PC-3 (cell line): ENCODE data around the gene RAB33A. TPM values are rescaled to one million over a fixed set of nuclear protein-coding genes. Genes with fewer than 3 reads are reported as not detected.

Experiments
- ATAC-seq: fragments of 200-7000 bp; cut with Tn5 transposase; 2 replicates; pipeline ENCODE4 v1.9.1; 2020; ENCODE audit warnings: mild to moderate bottlenecking, moderate library complexity
- BruUV-seq: library from RNA; stranded (reverse); fragments of 400-500 nt; replicated peaks from 2 replicates; lab custom pipeline; 2021; lab: Mats Ljungman, UMichigan
- CTCF ChIA-PET: fragments of 300-600 bp; sonication (Branson Sonifier 250); formaldehyde crosslinking; loops from one replicate; lab custom pipeline; 2022; ENCODE audit warnings: antibody characterized with exemption; lab: Charles Lee
- POLR2A ChIA-PET: fragments of 300-600 bp; sonication (Branson Sonifier 250); formaldehyde crosslinking; loops from one replicate; lab custom pipeline; 2022; ENCODE audit warnings: antibody characterized with exemption; ENCODE audit not compliant: unreplicated experiment; lab: Charles Lee
- DNase-seq: peaks from one replicate; pipeline ENCODE4 v3.0.0-alpha.2; 2015
- H2AFZ ChIP-seq: fragments of 300-600 bp; sonication (generic); 2 replicates; pipeline ENCODE4 v1.6.0; 2016; ENCODE audit warnings: antibody characterized with exemption, low read length
- H3F3A ChIP-seq: fragments of 300-600 bp; sonication (generic); one replicate; pipeline ENCODE4 v1.6.0; 2017; ENCODE audit warnings: antibody characterized with exemption, low read length, control low read depth, mild to moderate bottlenecking; ENCODE audit not compliant: unreplicated experiment
- H3K27ac ChIP-seq: fragments of 300-600 bp; sonication (generic); 2 replicates; pipeline ENCODE4 v1.5.1; 2016; ENCODE audit warnings: mild to moderate bottlenecking, low read length
- H3K27me3 ChIP-seq: fragments of 300-600 bp; sonication (generic); 2 replicates; pipeline ENCODE4 v1.6.1; 2016; ENCODE audit warnings: low read length, mixed read lengths
- H3K36me3 ChIP-seq: fragments of 300-600 bp; sonication (generic); 2 replicates; pipeline ENCODE4 v1.6.1; 2016; ENCODE audit warnings: low read depth, mixed run types, low read length, mixed read lengths
- H3K4me1 ChIP-seq: fragments of 300-600 bp; sonication (generic); 2 replicates; pipeline ENCODE4 v1.5.1; 2016; ENCODE audit warnings: low read length; ENCODE audit not compliant: insufficient read depth
- H3K4me2 ChIP-seq: fragments of 300-600 bp; sonication (generic); 2 replicates; pipeline ENCODE4 v1.6.0; 2016; ENCODE audit warnings: low read length
- H3K4me3 ChIP-seq: fragments of 300-600 bp; sonication (generic); 2 replicates; pipeline ENCODE4 v1.5.1; 2016; ENCODE audit warnings: mild to moderate bottlenecking, low read length, mixed read lengths
- H3K79me2 ChIP-seq: fragments of 300-600 bp; sonication (generic); 2 replicates; pipeline ENCODE4 v1.6.1; 2017; ENCODE audit warnings: low read length, mixed read lengths
- H3K9ac ChIP-seq: fragments of 300-600 bp; sonication (generic); 2 replicates; pipeline ENCODE4 v1.6.0; 2016; ENCODE audit warnings: mild to moderate bottlenecking, low read length
- H3K9me2 ChIP-seq: fragments of 300-600 bp; sonication (generic); replicated peaks from 2 replicates; pipeline ENCODE4 v1.6.1; 2016; ENCODE audit warnings: mixed run types, low read length, mixed read lengths
- H3K9me3 ChIP-seq: fragments of 300-600 bp; sonication (generic); 2 replicates; pipeline ENCODE4 v1.6.1; 2016; ENCODE audit warnings: low read length, mixed read lengths
- H4K20me1 ChIP-seq: fragments of 300-600 bp; sonication (generic); 2 replicates; pipeline ENCODE4 v1.6.1; 2016; ENCODE audit warnings: low read length, mixed read lengths
- EZH2 ChIP-seq: fragments of 300-600 bp; sonication (generic); IDR thresholded peaks from one replicate; pipeline ENCODE4 v1.6.1; 2017; ENCODE audit warnings: antibody characterized with exemption, mild to moderate bottlenecking, low read length; ENCODE audit not compliant: unreplicated experiment
- EZH2phosphoT487 ChIP-seq: fragments of 300-600 bp; sonication (generic); IDR thresholded peaks from 2 replicates; pipeline ENCODE4 v1.6.1; 2018; ENCODE audit warnings: mild to moderate bottlenecking, antibody characterized with exemption, low read length, borderline replicate concordance
- intact Hi-C: fragments of 100-400 bp; cut with micrococcal nuclease; formaldehyde crosslinking; loops from 2 replicates; pipeline ENCODE4 v1.9.0; 2023
- total RNA-seq: library from RNA; depleted of rRNA; stranded (reverse); fragments of >200 nt; gene quantifications from 2 replicates; pipeline ENCODE4 v1.2.3, GENCODE V29; 2014
- TF ChIP-seq, protein P1 (sequence below): fragments of 300-600 bp; sonication (generic); conservative IDR thresholded peaks from 2 replicates; pipeline ENCODE4 v1.5.1; 2017; ENCODE audit warnings: antibody characterized with exemption, low read depth, mild to moderate bottlenecking, low read length

RAB33A gene
- total RNA-seq, 1 experiment from 2014 or later: not detected

DNA sequence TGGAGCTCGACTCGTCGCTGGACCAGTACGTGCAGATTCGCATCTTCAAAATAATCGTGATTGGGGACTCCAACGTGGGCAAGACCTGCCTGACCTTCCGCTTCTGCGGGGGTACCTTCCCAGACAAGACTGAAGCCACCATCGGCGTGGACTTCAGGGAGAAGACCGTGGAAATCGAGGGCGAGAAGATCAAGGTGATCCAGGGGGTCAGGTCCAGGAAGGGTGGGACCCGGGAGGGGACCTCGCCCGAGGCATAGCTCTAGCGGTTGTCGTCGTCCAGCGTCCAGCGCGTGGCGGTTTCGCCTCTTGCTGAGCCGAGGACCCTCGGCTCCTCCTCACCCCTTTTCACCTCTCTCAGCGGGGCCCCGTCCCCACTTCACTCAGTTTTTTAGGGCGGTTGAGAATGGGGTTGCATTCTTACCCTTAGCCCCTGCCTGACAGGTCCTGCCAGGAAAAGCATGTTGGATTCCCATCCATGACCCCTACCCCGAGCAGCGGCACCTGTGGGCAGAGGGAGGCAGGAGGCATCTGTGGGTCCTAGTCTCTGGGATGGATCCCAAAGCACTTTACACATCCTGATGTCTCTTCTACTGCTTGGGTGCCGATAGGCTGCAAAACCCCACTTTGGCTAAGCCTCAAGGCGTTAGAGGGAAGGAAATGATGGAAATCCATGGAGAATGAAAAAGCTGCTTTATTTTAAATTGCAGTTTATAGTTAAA lies 524 bp downstream of the RAB33A start:
- no peak overlapping the region for H3K9ac ChIP-seq
- H3K4me3 ChIP-seq: peak overlapping the region; percentile 56; the same call in 1 of the 2 replicates
- H3K9me3 ChIP-seq: no peaks in the 10 kb centered on the region
- intact Hi-C loops: no loop called here
- H3K4me1 ChIP-seq: peaks cover 20% of the 10 kb centered on the region
- no peak overlapping the region for H3K27ac ChIP-seq
- ATAC-seq: no peak
- H2AFZ ChIP-seq: peak overlapping the region; percentile 73; the same call in 1 of the 2 replicates
- H4K20me1 ChIP-seq: no peaks in the 10 kb centered on the region
- no peaks in the 10 kb centered on the region for H3K79me2 ChIP-seq
- ChIA-PET POLR2A (no interaction called here), CTCF (no interaction called here)
- BruUV-seq: no TSS peak
- no peaks in the 10 kb centered on the region for H3F3A ChIP-seq
- no peaks in the 10 kb centered on the region for H3K27me3 ChIP-seq
- no peaks in the 10 kb centered on the region for H3K36me3 ChIP-seq
- H3K9me2 ChIP-seq: no peaks in the 10 kb centered on the region
- TF ChIP-seq EZH2phosphoT487 (no peak), EZH2 (no peak)
- TF ChIP-seq, protein P1, sequence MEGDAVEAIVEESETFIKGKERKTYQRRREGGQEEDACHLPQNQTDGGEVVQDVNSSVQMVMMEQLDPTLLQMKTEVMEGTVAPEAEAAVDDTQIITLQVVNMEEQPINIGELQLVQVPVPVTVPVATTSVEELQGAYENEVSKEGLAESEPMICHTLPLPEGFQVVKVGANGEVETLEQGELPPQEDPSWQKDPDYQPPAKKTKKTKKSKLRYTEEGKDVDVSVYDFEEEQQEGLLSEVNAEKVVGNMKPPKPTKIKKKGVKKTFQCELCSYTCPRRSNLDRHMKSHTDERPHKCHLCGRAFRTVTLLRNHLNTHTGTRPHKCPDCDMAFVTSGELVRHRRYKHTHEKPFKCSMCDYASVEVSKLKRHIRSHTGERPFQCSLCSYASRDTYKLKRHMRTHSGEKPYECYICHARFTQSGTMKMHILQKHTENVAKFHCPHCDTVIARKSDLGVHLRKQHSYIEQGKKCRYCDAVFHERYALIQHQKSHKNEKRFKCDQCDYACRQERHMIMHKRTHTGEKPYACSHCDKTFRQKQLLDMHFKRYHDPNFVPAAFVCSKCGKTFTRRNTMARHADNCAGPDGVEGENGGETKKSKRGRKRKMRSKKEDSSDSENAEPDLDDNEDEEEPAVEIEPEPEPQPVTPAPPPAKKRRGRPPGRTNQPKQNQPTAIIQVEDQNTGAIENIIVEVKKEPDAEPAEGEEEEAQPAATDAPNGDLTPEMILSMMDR: no peak
- DNase-seq: no peak
- peak overlapping the region; percentile 75 for H3K4me2 ChIP-seq

DNA sequence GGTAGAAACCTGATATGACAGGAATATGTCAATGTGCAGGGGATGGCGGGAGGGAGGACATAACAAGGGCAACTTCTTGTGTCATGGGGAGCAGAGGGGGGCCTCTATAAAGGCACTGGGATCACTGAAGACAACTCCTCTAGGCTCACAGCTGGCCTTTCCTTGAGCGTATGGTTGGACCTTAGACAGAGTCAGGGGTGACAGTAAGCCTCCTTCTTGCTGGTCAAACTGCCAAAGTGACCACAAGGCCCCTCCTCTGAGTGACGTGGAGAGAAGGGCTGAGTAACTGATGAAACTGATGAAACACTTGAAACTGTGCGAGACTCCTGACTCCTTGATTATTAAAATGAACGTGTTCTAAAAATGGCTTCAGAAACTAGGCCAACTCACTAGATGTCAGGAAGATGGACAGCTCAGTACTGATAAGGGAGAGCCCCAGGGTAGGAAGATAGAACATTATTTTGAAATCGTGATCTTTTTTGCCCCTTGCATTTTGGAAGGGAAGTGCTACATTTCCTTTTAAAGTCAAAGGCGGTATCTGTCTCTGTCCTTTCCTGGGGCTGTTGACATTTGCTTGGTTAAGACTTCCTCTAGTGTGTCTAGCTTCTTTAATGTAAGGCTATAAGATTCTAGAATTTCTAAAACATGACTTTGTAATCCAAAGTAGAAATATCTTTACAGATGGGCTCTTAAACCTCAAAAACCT lies 1.6 kb downstream of the RAB33A start:
- intact Hi-C loops: no loop called here
- Histone ChIP-seq H3K4me2 (peak overlapping the region; percentile 65), H3K27me3 (no peaks in the 10 kb centered on the region), H3K9ac (peak overlapping the region; percentile 49), H3K27ac (peak overlapping the region; percentile 70), H3F3A (no peaks in the 10 kb centered on the region), H2AFZ (peak overlapping the region; percentile 62), H4K20me1 (no peaks in the 10 kb centered on the region), H3K79me2 (no peaks in the 10 kb centered on the region), H3K4me1 (peaks cover 20% of the 10 kb centered on the region), H3K9me2 (no peaks in the 10 kb centered on the region), H3K4me3 (no peak overlapping the region), H3K36me3 (no peaks in the 10 kb centered on the region), H3K9me3 (no peaks in the 10 kb centered on the region)
- CTCF ChIA-PET: no interaction called here
- TSS peak; percentile 83 for BruUV-seq
- ATAC-seq (peak; percentile 59), DNase-seq (peak; percentile 63)
- POLR2A ChIA-PET: interaction anchor here (0.9 kb wide), 1 partner anchor 55 kb away, joined by 3 read pairs; no protein-coding TSS in a partner anchor
- no peak for TF ChIP-seq EZH2
- no peak for TF ChIP-seq EZH2phosphoT487
- TF ChIP-seq, protein P1: no peak
